B cell (primary cell): Measurements from ENCODE around the gene TBX1. TPM values are rescaled to one million over a fixed set of nuclear protein-coding genes. Genes with fewer than 3 reads are reported as not detected.

Experiments
- ATAC-seq: fragments of 200-7000 bp; cut with Tn5 transposase; one replicate; pipeline ENCODE4 v1.10.0; 2021; ENCODE audit warnings: low read depth, mild to moderate bottlenecking, moderate number of reproducible peaks, moderate library complexity
- CTCF ChIA-PET: fragments of 350-600 bp; sonication (Branson Sonifier 250); formaldehyde crosslinking; loops from one replicate; lab custom pipeline; 2021; ENCODE audit warnings: antibody characterized with exemption, inconsistent platforms; lab: Charles Lee
- POLR2A ChIA-PET: fragments of 350-600 bp; sonication (Branson Sonifier 250); formaldehyde crosslinking; loops from one replicate; lab custom pipeline; 2021; ENCODE audit warnings: antibody characterized with exemption; lab: Charles Lee
- DNase-seq: peaks from one replicate; pipeline ENCODE4 v3.0.0; 2013
- H2AFZ ChIP-seq: 2 replicates; pipeline ENCODE4 v1.6.1; 2012; ENCODE audit warnings: mild to moderate bottlenecking, low read depth, low read length; ENCODE audit not compliant: insufficient read depth, poor library complexity, severe bottlenecking
- H3K27ac ChIP-seq, 2 donors: 1 replicate in 1 of 2; 2 replicates in 1 of 2; pipeline ENCODE4 v1.5.1; 2012 to 2013; ENCODE audit warnings: low read length in 2 of 2, mild to moderate bottlenecking in 2 of 2, moderate library complexity in 1 of 2
- H3K27me3 ChIP-seq, 4 experiments: fragments of 200-600 bp in 1 of 4; sonication (generic) in 1 of 4; replicated peaks in 1 of 4; 1 replicate in 2 of 4; 2 replicates in 2 of 4; pipeline versions ENCODE4 v1.6.1 to v1.7.0; 2013 to 2016; ENCODE audit warnings: low read length in 3 of 4, mild to moderate bottlenecking in 2 of 4, mixed read lengths in 1 of 4, moderate library complexity in 1 of 4; ENCODE audit not compliant: insufficient read depth in 4 of 4, control insufficient read depth in 3 of 4; ENCODE audit errors: control extremely low read depth in 1 of 4
- H3K36me3 ChIP-seq, 2 experiments: replicated peaks in 1 of 2; 1 replicate in 1 of 2; 2 replicates in 1 of 2; pipeline versions ENCODE4 v1.6.1 to v1.7.1; 2013; ENCODE audit warnings: low read length in 1 of 2; ENCODE audit not compliant: insufficient read depth in 2 of 2, control insufficient read depth in 1 of 2; ENCODE audit errors: control extremely low read depth in 1 of 2, extremely low read depth in 1 of 2
- H3K4me1 ChIP-seq, 2 donors: fragments of 200-600 bp in 1 of 2; sonication (generic) in 1 of 2; 1 replicate in 1 of 2; 2 replicates in 1 of 2; pipeline versions ENCODE4 v1.5.1 to v1.6.1; 2013 to 2017; ENCODE audit warnings: low read length in 2 of 2; ENCODE audit not compliant: control insufficient read depth in 2 of 2, insufficient read depth in 2 of 2
- H3K4me2 ChIP-seq: replicated peaks from 2 replicates; pipeline ENCODE3; 2012; ENCODE audit warnings: mild to moderate bottlenecking, low read depth, low read length; ENCODE audit not compliant: poor library complexity, severe bottlenecking
- H3K4me3 ChIP-seq, 5 experiments: fragments of 200-600 bp in 1 of 5; sonication (generic) in 1 of 5; 1 replicate in 3 of 5; 2 replicates in 2 of 5; pipeline versions ENCODE4 v1.5.1 to v1.7.0; 2011 to 2016; ENCODE audit warnings: low read length in 4 of 5, mild to moderate bottlenecking in 4 of 5, low read depth in 2 of 5, control low read depth in 1 of 5, moderate library complexity in 1 of 5; ENCODE audit not compliant: insufficient read depth in 1 of 5; ENCODE audit errors: control extremely low read depth in 1 of 5, extremely low read depth in 1 of 5
- H3K79me2 ChIP-seq: fragments of 200-600 bp; sonication (generic); one replicate; pipeline ENCODE4 v1.6.0; 2016; ENCODE audit warnings: low read length; ENCODE audit not compliant: control insufficient read depth, insufficient read depth
- H3K9ac ChIP-seq: fragments of 200-600 bp; sonication (generic); 2 replicates; pipeline ENCODE4 v1.6.1; 2017; ENCODE audit warnings: mild to moderate bottlenecking, low read length, moderate library complexity
- H3K9me3 ChIP-seq, 3 donors: one replicate each; pipeline versions ENCODE4 v1.6.1 to v1.7.1; 2013; ENCODE audit warnings: low read length in 2 of 3; ENCODE audit not compliant: control insufficient read depth in 2 of 3, insufficient read depth in 1 of 3; ENCODE audit errors: control extremely low read depth in 1 of 3
- H4K20me1 ChIP-seq: 2 replicates; pipeline ENCODE4 v1.6.0; 2012; ENCODE audit warnings: mild to moderate bottlenecking, low read length; ENCODE audit not compliant: insufficient read depth, control insufficient read depth, poor library complexity, severe bottlenecking
- H3K27ac Mint-ChIP-seq: one replicate; pipeline ENCODE4 v1.8.0; 2021; ENCODE audit warnings: mixed read lengths
- H3K27me3 Mint-ChIP-seq: one replicate; pipeline ENCODE4 v1.8.0; 2021; ENCODE audit warnings: mixed read lengths
- H3K4me1 Mint-ChIP-seq: one replicate; pipeline ENCODE4 v1.8.0; 2021; ENCODE audit warnings: mixed read lengths
- H3K4me3 Mint-ChIP-seq: one replicate; pipeline ENCODE4 v1.8.0; 2021; ENCODE audit warnings: mixed read lengths
- H3K9me3 Mint-ChIP-seq: one replicate; pipeline ENCODE4 v1.8.0; 2022; ENCODE audit warnings: mixed read lengths; ENCODE audit not compliant: insufficient read depth
- EZH2 ChIP-seq: IDR thresholded peaks from 2 replicates; pipeline ENCODE4 v1.6.1; 2012; ENCODE audit warnings: borderline replicate concordance, low read depth, mild to moderate bottlenecking, moderate library complexity, low read length; ENCODE audit not compliant: insufficient read depth, poor library complexity, severe bottlenecking
- WGBS: methylation state at CpG from one replicate; pipeline ENCODE4 v1.1.5; 2013; ENCODE audit warnings: missing lambda C conversion rate; ENCODE audit not compliant: insufficient coverage; 5-methylcytosine and 5-hydroxymethylcytosine counted together
- intact Hi-C: fragments of 100-400 bp; cut with micrococcal nuclease; formaldehyde crosslinking; loops from one replicate; pipeline ENCODE4 v1.10.0; 2022
- polyA plus RNA-seq: library from polyadenylated mRNA; depleted of rRNA; stranded (reverse); fragments of >200 nt; gene quantifications from 2 replicates; pipeline ENCODE4 v1.2.3, GENCODE V29; 2012
- total RNA-seq, 2 donors: library from RNA; stranded (reverse); fragments of 120-200 nt in 1 of 2; gene quantifications; 1 replicate in 1 of 2; 2 replicates in 1 of 2; pipeline versions ENCODE4 v1.2.3 to v1.2.4, GENCODE V29; 2013 to 2022
- TF ChIP-seq, protein P1 (sequence below): fragments of 200-600 bp; IDR thresholded peaks from one replicate; pipeline ENCODE4 v1.8.0; 2022; ENCODE audit warnings: antibody characterized with exemption, mild to moderate bottlenecking

Gene TBX1
- total and polyA plus RNA-seq, 2 donors (not counting 1 experiment from before 2014, with no cell fraction given), result not detected

DNA sequence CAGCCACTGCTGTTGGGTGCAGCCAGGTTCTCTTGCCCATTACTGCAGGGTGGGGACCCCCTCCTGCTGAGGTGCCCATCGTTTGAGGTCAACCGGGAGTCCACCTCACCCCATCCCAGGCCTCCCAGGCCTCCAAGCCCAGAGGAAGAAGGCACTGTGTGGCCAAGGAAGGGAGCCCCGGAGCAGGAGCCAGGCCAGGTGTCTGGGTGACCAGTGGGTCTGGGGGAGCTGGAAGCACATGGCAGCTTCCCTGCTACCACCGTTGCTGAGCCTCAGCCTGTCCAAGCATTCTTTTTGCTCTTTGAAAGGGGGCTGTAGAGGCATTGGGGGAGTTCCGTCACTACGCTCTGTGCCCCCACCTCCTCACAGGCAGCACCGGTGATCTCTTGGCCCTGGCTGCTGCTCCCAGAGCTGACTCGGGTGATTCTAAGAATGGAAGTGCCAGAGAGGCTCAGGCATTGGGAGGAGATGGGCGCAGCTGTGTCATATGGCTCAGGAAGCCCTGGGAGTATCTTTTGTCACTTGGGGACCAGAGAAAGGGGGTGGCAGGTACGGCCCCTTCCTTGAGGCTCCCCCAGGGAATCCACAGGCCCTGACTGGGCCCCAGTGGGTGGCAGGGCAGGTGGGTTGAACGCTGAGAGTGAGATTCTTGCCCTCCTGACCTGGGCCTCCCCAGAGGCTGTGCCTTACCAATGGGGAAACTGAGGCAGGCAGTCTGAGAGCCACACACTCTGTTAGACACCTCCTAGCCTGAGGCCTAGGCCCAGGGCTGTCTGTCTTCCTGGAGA lies 44.3 kb upstream of the TBX1 start:
- H2AFZ ChIP-seq, result no peak overlapping the region
- H4K20me1 ChIP-seq, result no peaks in the 10 kb centered on the region
- 74% methylated on average over 11 of the region's 11 CpGs for WGBS
- intact Hi-C loops, result no loop called here
- H3K27me3 ChIP-seq, result peaks cover 0 to 63% (median 20%) of the 10 kb centered on the region in 4 experiments
- ATAC-seq, result no peak
- Mint-ChIP-seq H3K4me1 (peaks cover 13% of the 10 kb centered on the region), H3K9me3 (no peaks in the 10 kb centered on the region), H3K4me3 (peak overlapping the region; percentile 50), H3K27me3 (peaks cover 44% of the 10 kb centered on the region), H3K27ac (no peak overlapping the region)
- H3K27ac ChIP-seq, result no peak overlapping the region
- no peak for TF ChIP-seq EZH2
- TF ChIP-seq, protein P1, sequence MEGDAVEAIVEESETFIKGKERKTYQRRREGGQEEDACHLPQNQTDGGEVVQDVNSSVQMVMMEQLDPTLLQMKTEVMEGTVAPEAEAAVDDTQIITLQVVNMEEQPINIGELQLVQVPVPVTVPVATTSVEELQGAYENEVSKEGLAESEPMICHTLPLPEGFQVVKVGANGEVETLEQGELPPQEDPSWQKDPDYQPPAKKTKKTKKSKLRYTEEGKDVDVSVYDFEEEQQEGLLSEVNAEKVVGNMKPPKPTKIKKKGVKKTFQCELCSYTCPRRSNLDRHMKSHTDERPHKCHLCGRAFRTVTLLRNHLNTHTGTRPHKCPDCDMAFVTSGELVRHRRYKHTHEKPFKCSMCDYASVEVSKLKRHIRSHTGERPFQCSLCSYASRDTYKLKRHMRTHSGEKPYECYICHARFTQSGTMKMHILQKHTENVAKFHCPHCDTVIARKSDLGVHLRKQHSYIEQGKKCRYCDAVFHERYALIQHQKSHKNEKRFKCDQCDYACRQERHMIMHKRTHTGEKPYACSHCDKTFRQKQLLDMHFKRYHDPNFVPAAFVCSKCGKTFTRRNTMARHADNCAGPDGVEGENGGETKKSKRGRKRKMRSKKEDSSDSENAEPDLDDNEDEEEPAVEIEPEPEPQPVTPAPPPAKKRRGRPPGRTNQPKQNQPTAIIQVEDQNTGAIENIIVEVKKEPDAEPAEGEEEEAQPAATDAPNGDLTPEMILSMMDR, result no peak
- no peak for DNase-seq
- no peak overlapping the region for H3K4me3 ChIP-seq
- no peak overlapping the region for H3K4me2 ChIP-seq
- H3K36me3 ChIP-seq, result no peaks in the 10 kb centered on the region
- no peaks in the 10 kb centered on the region for H3K79me2 ChIP-seq
- ChIA-PET CTCF (interaction anchor here (0.6 kb wide), 1 partner anchor 52 kb away, joined by 3 read pairs; no protein-coding TSS in a partner anchor), POLR2A (no interaction called here)
- H3K9ac ChIP-seq, result no peak overlapping the region
- H3K9me3 ChIP-seq, result peaks cover 0 to 8% (median 0%) of the 10 kb centered on the region in 3 donors
- peaks cover 17 to 26% of the 10 kb centered on the region in 2 donors for H3K4me1 ChIP-seq

DNA sequence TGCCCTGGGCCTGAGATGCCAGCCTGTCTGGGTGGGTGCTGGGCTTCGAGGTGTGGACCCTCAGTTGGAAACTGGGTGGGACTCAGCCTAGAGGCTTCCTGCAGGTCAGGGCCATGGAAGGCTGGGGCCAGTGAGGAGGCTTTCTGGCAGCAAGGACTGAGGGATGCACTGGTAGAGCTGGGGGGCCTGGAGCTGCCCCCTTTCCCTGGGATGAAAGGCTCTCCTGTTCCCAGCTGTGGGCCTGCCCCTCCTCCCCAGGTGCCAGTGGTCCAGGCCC lies 43.8 kb upstream of the TBX1 start:
- intact Hi-C loops, result no loop called here
- Mint-ChIP-seq H3K9me3 (no peaks in the 10 kb centered on the region), H3K4me1 (peaks cover 13% of the 10 kb centered on the region), H3K27ac (no peak overlapping the region), H3K4me3 (peak overlapping the region; percentile 50), H3K27me3 (peaks cover 49% of the 10 kb centered on the region)
- Histone ChIP-seq H3K9me3 (peaks cover 0 to 14% (median 0%) of the 10 kb centered on the region in 3 donors), H4K20me1 (no peaks in the 10 kb centered on the region), H2AFZ (no peak overlapping the region), H3K4me3 (no peak overlapping the region), H3K36me3 (no peaks in the 10 kb centered on the region), H3K9ac (no peak overlapping the region), H3K27ac (no peak overlapping the region), H3K4me1 (peaks cover 17 to 26% of the 10 kb centered on the region in 2 donors), H3K27me3 (peaks cover 0 to 67% (median 20%) of the 10 kb centered on the region in 4 experiments), H3K79me2 (no peaks in the 10 kb centered on the region), H3K4me2 (no peak overlapping the region)
- DNase-seq (no peak), ATAC-seq (no peak)
- CTCF ChIA-PET, result no interaction called here
- 100% methylated on average over 1 of the region's 1 CpG for WGBS
- no peak for TF ChIP-seq EZH2
- TF ChIP-seq, protein P1, result no peak
- POLR2A ChIA-PET, result no interaction called here
